WTC11 (cell line): ENCODE data around the gene GOLPH3. TPM values are rescaled to one million over a fixed set of nuclear protein-coding genes. Genes with fewer than 3 reads are reported as not detected.

Experiments
- ATAC-seq: fragments of 200-7000 bp; cut with Tn5 transposase; 2 replicates; pipeline ENCODE4 v1.10.0; 2021; ENCODE audit warnings: mild to moderate bottlenecking, moderate library complexity
- CTCF ChIA-PET: fragments of 300-600 bp; sonication (Branson Sonifier 250); formaldehyde crosslinking; loops from one replicate; lab custom pipeline; 2021; ENCODE audit warnings: antibody characterized with exemption; lab: Charles Lee
- POLR2A ChIA-PET: fragments of 350-600 bp; sonication (Branson Sonifier 250); formaldehyde crosslinking; loops from one replicate; lab custom pipeline; 2021; ENCODE audit warnings: antibody characterized with exemption; lab: Charles Lee
- DNase-seq: peaks from one replicate; pipeline ENCODE4 v3.0.0; 2021; ENCODE audit warnings: low spot score
- H3K27ac Mint-ChIP-seq: 2 replicates; pipeline ENCODE4 v1.8.0; 2021; ENCODE audit warnings: mixed read lengths
- H3K27me3 Mint-ChIP-seq: 2 replicates; pipeline ENCODE4 v1.8.0; 2021; ENCODE audit warnings: low read depth, mild to moderate bottlenecking, moderate library complexity, mixed read lengths
- H3K36me3 Mint-ChIP-seq: 2 replicates; pipeline ENCODE4 v1.8.0; 2021; ENCODE audit warnings: mixed read lengths
- H3K4me1 Mint-ChIP-seq: 2 replicates; pipeline ENCODE4 v1.8.0; 2022; ENCODE audit warnings: mixed read lengths
- H3K4me3 Mint-ChIP-seq: 2 replicates; pipeline ENCODE4 v1.8.0; 2021; ENCODE audit warnings: mild to moderate bottlenecking, moderate library complexity, mixed read lengths
- H3K9me3 Mint-ChIP-seq: 2 replicates; pipeline ENCODE4 v1.8.0; 2021; ENCODE audit warnings: mixed read lengths
- ETV6 ChIP-seq: sonication (generic); formaldehyde crosslinking; IDR thresholded peaks from 2 replicates; pipeline ENCODE4 v1.8.1; 2022; ENCODE audit warnings: mild to moderate bottlenecking, missing genetic modification reagents
- FOXJ3 ChIP-seq: sonication (generic); formaldehyde crosslinking; IDR thresholded peaks from 2 replicates; pipeline ENCODE4 v1.9.0; 2021; ENCODE audit warnings: missing genetic modification reagents, mild to moderate bottlenecking, borderline replicate concordance
- FOXP1 ChIP-seq: sonication (generic); formaldehyde crosslinking; IDR thresholded peaks from 2 replicates; pipeline ENCODE4 v1.8.0; 2022; ENCODE audit warnings: missing genetic modification reagents, mild to moderate bottlenecking, moderate library complexity, borderline replicate concordance
- HMGXB4 ChIP-seq: sonication (generic); formaldehyde crosslinking; IDR thresholded peaks from 2 replicates; pipeline ENCODE4 v1.8.1; 2023; ENCODE audit warnings: mild to moderate bottlenecking, moderate library complexity, missing genetic modification reagents
- IRF2 ChIP-seq: sonication (generic); formaldehyde crosslinking; IDR thresholded peaks from 2 replicates; pipeline ENCODE4 v1.8.0; 2022; ENCODE audit warnings: low read depth, missing genetic modification reagents, borderline replicate concordance
- KAT7 ChIP-seq: sonication (generic); formaldehyde crosslinking; IDR thresholded peaks from 2 replicates; pipeline ENCODE4 v1.8.1; 2023; ENCODE audit warnings: missing genetic modification reagents, mild to moderate bottlenecking, borderline replicate concordance
- NFE2L1 ChIP-seq: sonication (generic); formaldehyde crosslinking; IDR thresholded peaks from 2 replicates; pipeline ENCODE4 v1.8.1; 2023; ENCODE audit warnings: missing genetic modification reagents
- NR1H2 ChIP-seq: sonication (generic); formaldehyde crosslinking; IDR thresholded peaks from 2 replicates; pipeline ENCODE4 v1.9.0; 2021; ENCODE audit warnings: mild to moderate bottlenecking, moderate library complexity, missing genetic modification reagents
- PRDM15 ChIP-seq: sonication (generic); formaldehyde crosslinking; IDR thresholded peaks from 2 replicates; pipeline ENCODE4 v1.8.0; 2022; ENCODE audit warnings: missing genetic modification reagents
- PRRX2 ChIP-seq: fragments of 250-450 bp; sonication (Bioruptor Pico); IDR thresholded peaks from 2 replicates; pipeline ENCODE4 v1.8.0; 2021; ENCODE audit warnings: mild to moderate bottlenecking
- SP1 ChIP-seq: sonication (generic); formaldehyde crosslinking; conservative IDR thresholded peaks from 2 replicates; pipeline ENCODE4 v1.8.1; 2022; ENCODE audit warnings: missing genetic modification reagents
- TEAD1 ChIP-seq: sonication (generic); formaldehyde crosslinking; IDR thresholded peaks from 2 replicates; pipeline ENCODE4 v1.8.0; 2022; ENCODE audit warnings: mild to moderate bottlenecking, missing genetic modification reagents
- USF1 ChIP-seq: sonication (generic); formaldehyde crosslinking; IDR thresholded peaks from 2 replicates; pipeline ENCODE4 v1.8.0; 2022; ENCODE audit warnings: mild to moderate bottlenecking, missing genetic modification reagents
- ZMAT4 ChIP-seq: fragments of 250-450 bp; sonication (Bioruptor Pico); IDR thresholded peaks from 2 replicates; pipeline ENCODE4 v1.9.0; 2021; ENCODE audit warnings: mild to moderate bottlenecking
- ZNF138 ChIP-seq: sonication (generic); formaldehyde crosslinking; conservative IDR thresholded peaks from 2 replicates; pipeline ENCODE4 v1.8.1; 2022; ENCODE audit warnings: mild to moderate bottlenecking, moderate library complexity, missing genetic modification reagents
- ZNF232 ChIP-seq: sonication (generic); formaldehyde crosslinking; IDR thresholded peaks from 2 replicates; pipeline ENCODE4 v1.8.0; 2022; ENCODE audit warnings: mild to moderate bottlenecking, missing genetic modification reagents
- ZNF263 ChIP-seq: sonication (generic); formaldehyde crosslinking; IDR thresholded peaks from 2 replicates; pipeline ENCODE4 v1.8.1; 2022; ENCODE audit warnings: low read depth, mild to moderate bottlenecking, moderate library complexity, missing genetic modification reagents
- ZNF396 ChIP-seq: fragments of 250-450 bp; sonication (Bioruptor Pico); IDR thresholded peaks from 2 replicates; pipeline ENCODE4 v1.8.0; 2021; ENCODE audit warnings: mild to moderate bottlenecking, moderate library complexity, borderline replicate concordance
- total RNA-seq: library from RNA; stranded (reverse); gene quantifications from 3 replicates; pipeline ENCODE4 v1.2.3, GENCODE V29; 2021
- TF ChIP-seq, protein P1 (sequence below): sonication (generic); formaldehyde crosslinking; IDR thresholded peaks from 2 replicates; pipeline ENCODE4 v1.8.1; 2023; ENCODE audit warnings: mild to moderate bottlenecking, missing genetic modification reagents
- TF ChIP-seq, protein P2 (sequence below): fragments of 250-450 bp; sonication (Bioruptor Pico); IDR thresholded peaks from 2 replicates; pipeline ENCODE4 v2.1.2; 2022; ENCODE audit warnings: mild to moderate bottlenecking, moderate library complexity
- TF ChIP-seq, protein P3 (sequence below): sonication (generic); formaldehyde crosslinking; IDR thresholded peaks from 2 replicates; pipeline ENCODE4 v1.8.1; 2022; ENCODE audit warnings: mild to moderate bottlenecking, missing genetic modification reagents, moderate library complexity, borderline replicate concordance

Gene GOLPH3
- total RNA-seq, 1 experiment from 2014 or later, result 101 TPM

DNA sequence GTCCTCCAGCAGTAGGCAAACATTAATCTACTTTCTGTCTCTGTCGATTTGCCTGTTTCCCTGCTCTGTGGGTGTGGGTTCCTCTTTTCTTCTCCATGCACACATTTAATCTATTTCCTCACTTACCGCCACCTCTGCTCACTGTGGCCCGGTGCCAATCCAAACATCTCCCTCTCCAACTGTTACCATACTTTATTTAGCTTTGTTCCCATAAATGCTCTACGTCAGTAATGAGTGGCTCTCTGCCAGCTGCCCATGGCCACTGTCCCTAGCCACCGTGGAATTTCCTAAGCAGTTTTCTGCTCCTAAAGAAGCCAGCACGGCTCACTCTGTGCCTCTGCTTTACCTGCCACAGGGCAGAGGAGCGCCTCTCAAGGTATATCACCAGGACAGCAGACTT lies 19.5 kb upstream of the GOLPH3 start:
- TF ChIP-seq PRRX2 (CRISPR knock-in tag) (no peak), ZNF396 (no peak), NFE2L1 (CRISPR knock-in tag) (no peak)
- ChIA-PET CTCF (no interaction called here), POLR2A (no interaction called here)
- Mint-ChIP-seq H3K9me3 (0 out of 2 replicates have a peak, but pooled peaks cover 7% of the 10 kb centered on the region), H3K36me3 (0 out of 2 replicates have a peak, but pooled peaks cover 4% of the 10 kb centered on the region), H3K4me1 (no peaks in the 10 kb centered on the region), H3K27ac (no peak overlapping the region), H3K27me3 (no peaks in the 10 kb centered on the region), H3K4me3 (no peak overlapping the region)
- no peak for ATAC-seq
- no peak for DNase-seq

DNA sequence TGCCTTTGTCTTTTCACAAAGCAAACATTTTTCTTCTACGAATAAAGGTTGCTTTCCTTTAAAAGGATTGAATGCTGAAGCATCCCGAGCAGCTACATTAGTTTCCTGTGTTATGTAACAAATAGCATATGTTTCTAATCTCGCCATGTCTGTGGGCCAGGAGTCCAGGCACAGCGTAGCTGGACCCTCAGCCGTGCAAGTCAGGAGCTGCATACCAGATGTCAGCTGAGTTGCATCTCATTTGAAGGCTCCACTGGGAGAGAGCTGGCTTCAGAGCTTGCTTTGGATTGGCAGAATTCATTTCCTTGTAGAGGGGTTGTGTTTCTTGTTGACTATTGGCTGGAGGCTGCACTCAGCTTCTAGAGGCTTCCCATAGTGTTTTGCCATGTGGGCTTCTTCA lies 16.0 kb upstream of the GOLPH3 start:
- peak; percentile 36; the same call in 1 of the 2 replicates for ATAC-seq
- Mint-ChIP-seq H3K4me3 (no peak overlapping the region), H3K36me3 (0 out of 2 replicates have a peak, but pooled peaks cover 4% of the 10 kb centered on the region), H3K27me3 (no peaks in the 10 kb centered on the region), H3K27ac (no peak overlapping the region), H3K4me1 (no peaks in the 10 kb centered on the region), H3K9me3 (peaks cover 18% of the 10 kb centered on the region)
- CTCF ChIA-PET, result no interaction called here
- TF ChIP-seq FOXJ3 (CRISPR knock-in tag) (no peak), SP1 (no peak), KAT7 (no peak), HMGXB4 (CRISPR knock-in tag) (no peak), NR1H2 (CRISPR knock-in tag) (no peak), PRDM15 (CRISPR knock-in tag) (no peak), TEAD1 (CRISPR knock-in tag) (no peak), FOXP1 (CRISPR knock-in tag) (no peak), ZNF138 (no peak), ZNF263 (CRISPR knock-in tag) (no peak), IRF2 (CRISPR knock-in tag) (no peak), ZNF232 (CRISPR knock-in tag) (no peak), ETV6 (CRISPR knock-in tag) (no peak), ZMAT4 (CRISPR knock-in tag) (no peak), USF1 (no peak)
- TF ChIP-seq, protein P1, sequence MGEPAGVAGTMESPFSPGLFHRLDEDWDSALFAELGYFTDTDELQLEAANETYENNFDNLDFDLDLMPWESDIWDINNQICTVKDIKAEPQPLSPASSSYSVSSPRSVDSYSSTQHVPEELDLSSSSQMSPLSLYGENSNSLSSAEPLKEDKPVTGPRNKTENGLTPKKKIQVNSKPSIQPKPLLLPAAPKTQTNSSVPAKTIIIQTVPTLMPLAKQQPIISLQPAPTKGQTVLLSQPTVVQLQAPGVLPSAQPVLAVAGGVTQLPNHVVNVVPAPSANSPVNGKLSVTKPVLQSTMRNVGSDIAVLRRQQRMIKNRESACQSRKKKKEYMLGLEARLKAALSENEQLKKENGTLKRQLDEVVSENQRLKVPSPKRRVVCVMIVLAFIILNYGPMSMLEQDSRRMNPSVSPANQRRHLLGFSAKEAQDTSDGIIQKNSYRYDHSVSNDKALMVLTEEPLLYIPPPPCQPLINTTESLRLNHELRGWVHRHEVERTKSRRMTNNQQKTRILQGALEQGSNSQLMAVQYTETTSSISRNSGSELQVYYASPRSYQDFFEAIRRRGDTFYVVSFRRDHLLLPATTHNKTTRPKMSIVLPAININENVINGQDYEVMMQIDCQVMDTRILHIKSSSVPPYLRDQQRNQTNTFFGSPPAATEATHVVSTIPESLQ, result no peak
- TF ChIP-seq, protein P2, sequence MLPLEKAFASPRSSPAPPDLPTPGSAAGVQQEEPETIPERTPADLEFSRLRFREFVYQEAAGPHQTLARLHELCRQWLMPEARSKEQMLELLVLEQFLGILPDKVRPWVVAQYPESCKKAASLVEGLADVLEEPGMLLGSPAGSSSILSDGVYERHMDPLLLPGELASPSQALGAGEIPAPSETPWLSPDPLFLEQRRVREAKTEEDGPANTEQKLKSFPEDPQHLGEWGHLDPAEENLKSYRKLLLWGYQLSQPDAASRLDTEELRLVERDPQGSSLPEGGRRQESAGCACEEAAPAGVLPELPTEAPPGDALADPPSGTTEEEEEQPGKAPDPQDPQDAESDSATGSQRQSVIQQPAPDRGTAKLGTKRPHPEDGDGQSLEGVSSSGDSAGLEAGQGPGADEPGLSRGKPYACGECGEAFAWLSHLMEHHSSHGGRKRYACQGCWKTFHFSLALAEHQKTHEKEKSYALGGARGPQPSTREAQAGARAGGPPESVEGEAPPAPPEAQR (CRISPR knock-in tag), result no peak
- TF ChIP-seq, protein P3, sequence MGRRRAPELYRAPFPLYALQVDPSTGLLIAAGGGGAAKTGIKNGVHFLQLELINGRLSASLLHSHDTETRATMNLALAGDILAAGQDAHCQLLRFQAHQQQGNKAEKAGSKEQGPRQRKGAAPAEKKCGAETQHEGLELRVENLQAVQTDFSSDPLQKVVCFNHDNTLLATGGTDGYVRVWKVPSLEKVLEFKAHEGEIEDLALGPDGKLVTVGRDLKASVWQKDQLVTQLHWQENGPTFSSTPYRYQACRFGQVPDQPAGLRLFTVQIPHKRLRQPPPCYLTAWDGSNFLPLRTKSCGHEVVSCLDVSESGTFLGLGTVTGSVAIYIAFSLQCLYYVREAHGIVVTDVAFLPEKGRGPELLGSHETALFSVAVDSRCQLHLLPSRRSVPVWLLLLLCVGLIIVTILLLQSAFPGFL (CRISPR knock-in tag), result no peak
- DNase-seq, result no peak
- POLR2A ChIA-PET, result interaction anchor here (0.6 kb wide), 1 partner anchor 12 kb away, joined by 3 read pairs; no protein-coding TSS in a partner anchor
